GM19193 (cell line): ENCODE results near the gene NOP53.

Experiments used
- POLR2A ChIP-seq: IDR thresholded peaks from 4 replicates; pipeline ENCODE4 v1.6.1; 2011; ENCODE audit not compliant: insufficient read depth, insufficient read length; ENCODE audit errors: extremely low read depth

Gene NOP53

DNA sequence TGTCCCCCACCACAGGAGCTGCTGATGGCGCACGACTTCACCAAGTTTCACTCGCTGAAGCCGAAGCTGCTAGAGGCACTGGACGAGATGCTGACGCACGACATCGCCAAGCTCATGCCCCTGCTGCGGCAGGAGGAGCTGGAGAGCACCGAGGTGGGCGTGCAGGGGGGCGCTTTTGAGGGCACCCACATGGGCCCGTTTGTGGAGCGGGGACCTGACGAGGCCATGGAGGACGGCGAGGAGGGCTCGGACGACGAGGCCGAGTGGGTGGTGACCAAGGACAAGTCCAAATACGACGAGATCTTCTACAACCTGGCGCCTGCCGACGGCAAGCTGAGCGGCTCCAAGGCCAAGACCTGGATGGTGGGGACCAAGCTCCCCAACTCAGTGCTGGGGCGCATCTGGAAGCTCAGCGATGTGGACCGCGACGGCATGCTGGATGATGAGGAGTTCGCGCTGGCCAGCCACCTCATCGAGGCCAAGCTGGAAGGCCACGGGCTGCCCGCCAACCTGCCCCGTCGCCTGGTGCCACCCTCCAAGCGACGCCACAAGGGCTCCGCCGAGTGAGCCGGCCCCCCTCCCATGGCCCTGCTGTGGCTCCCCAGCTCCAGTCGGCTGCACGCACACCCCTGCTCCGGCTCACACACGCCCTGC is 4.4 kb upstream of the NOP53 start:
- TF ChIP-seq POLR2A, result no peak

DNA sequence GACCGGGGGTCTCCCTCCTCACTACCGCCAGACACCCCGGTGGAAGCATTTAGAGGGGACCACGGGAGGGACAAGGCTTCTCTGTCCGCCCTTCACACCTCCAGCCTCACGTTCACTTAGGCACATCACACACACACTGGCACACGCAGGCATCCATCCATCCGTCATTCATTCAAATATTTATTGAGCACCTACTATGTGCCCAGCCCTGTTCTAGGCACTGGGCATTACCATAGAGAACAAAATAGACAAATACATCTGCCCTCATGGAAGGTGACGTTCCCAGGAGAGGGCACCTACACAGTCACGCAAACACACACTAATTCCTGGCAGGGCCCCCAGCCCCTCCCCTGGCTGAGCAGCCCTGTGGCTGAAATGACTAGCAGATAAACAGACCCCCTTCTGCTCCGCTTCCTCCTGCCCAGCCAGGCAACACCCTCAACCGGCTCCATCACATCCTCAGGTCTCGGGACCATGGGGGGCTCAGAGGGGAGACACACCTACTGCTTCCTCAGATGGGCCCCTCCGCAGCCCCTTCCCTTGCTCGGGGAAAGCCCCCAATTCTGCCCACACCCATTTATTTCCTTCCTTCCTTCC is 3.7 kb upstream of the NOP53 start:
- TF ChIP-seq POLR2A, result no peak

DNA sequence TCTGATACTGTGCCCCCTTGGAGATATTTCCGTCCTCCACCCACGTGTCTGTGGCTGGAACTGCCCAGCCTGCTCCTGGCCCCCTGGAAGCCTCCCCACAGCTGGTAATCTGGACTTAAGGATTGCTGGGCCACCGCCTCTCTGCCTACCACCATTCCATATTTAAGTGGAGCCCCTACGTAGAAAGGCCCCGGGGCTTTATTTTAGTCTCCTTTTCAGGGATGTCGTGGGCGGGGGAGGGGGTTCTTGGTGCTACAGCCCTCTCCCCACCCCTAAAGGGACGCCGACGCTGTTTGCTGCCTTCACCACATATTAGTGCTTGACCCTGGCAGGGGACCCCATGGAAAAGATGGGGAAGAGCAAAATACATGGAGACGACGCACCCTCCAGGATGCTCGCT is 2.7 kb upstream of the NOP53 start:
- TF ChIP-seq POLR2A, result no peak

DNA sequence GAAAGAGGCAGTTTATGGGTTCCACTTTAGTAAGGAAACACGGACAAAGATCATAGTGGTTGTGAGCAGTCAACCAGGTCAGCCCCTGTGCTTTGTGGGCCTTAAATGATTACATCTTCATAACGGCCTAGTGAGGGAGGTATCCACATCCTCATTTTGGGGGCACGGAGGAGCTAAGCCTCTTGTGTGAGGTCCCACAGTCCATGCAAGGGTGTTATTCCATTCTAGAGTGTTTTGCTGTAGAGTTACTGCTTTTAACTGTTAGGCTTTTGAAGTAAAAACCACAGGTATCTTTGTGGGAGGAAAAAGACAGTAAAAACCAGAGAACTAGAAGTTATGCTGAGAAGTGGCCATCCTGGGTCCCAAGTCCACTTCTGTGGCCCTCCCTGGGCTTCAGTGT is 4.0 kb downstream of the NOP53 start:
- no peak for TF ChIP-seq POLR2A

DNA sequence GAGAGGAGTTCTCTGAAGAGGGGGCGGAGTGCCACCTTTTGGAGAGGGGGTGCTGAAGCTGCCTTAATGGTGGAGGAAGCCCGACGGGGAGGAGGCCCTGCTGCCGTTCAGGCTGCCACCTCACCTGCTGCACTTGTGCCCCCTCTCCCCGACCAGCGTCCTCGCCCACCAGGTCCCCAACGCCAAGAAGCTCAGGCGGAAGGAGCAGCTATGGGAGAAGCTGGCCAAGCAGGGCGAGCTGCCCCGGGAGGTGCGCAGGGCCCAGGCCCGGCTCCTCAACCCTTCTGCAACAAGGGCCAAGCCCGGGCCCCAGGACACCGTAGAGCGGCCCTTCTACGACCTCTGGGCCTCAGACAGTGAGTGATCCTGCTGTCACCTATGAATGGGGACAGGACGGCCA is 5.4 kb downstream of the NOP53 start:
- no peak for TF ChIP-seq POLR2A

DNA sequence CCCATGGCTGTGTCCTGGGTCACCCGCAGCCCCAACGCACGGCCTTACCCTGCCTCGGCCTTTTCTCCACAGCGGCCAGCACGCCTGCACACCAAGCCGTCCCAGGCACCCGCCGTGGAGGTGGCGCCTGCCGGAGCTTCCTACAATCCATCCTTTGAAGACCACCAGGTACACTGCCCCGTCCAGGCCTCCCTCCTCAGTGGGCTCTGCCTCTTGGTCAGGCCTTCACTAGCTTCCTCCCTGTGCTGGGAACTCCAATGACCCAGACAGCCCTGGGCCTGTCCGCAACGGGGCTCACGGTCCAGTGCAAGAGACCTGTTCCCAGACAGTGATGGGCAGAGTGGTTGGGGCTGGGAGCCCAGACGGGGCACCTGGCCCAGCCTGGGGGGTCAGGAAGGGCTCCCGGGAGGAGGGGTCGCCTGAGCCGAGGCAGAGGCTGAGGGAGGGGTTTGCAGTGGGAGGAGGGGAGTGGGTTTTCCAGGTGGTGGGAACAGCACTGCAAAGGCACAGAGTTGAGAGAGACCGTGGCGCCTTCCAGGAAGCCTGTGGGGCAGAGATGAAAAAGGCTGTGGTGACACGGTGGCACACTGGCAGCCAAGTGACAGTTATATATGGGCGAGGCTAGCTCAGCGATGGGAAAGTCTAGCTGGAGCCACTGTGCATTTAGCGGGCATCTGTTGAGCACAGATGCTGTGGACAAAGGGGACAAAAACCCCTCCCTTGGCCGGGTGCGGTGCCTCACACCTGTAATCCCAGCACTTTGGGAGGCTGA is 7.3 kb downstream of the NOP53 start:
- no peak for TF ChIP-seq POLR2A

DNA sequence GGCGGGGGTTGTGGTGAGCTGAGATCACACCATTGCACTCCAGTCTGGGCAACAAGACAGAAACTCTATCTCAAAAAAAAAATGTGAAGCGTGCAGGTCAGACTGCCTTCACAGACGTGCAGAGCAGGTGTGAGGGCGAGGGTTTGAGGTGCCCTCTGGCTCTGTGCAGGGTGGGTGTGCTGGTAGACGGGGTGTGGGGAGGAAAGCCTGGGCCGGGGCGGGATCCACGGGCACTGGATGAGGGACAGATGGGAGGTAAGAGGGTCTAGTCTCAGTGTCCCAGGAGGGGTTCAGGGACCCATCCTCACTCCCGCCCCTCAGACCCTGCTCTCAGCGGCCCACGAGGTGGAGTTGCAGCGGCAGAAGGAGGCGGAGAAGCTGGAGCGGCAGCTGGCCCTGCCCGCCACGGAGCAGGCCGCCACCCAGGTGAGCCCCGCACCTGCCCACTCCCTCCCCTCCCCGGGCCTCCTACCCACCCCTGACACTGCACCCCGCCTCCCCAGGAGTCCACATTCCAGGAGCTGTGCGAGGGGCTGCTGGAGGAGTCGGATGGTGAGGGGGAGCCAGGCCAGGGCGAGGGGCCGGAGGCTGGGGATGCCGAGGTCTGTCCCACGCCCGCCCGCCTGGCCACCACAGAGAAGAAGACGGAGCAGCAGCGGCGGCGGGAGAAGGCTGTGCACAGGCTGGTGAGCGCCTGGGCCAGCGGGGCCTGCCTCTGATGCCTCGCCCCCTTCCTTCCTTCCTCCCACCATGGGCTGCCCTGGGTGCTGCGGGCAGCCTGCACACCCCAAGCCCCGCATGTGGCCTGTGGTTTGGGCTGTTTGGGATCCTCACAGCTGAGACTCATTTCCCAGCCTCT is 9.1 kb downstream of the NOP53 start:
- no peak for TF ChIP-seq POLR2A

DNA sequence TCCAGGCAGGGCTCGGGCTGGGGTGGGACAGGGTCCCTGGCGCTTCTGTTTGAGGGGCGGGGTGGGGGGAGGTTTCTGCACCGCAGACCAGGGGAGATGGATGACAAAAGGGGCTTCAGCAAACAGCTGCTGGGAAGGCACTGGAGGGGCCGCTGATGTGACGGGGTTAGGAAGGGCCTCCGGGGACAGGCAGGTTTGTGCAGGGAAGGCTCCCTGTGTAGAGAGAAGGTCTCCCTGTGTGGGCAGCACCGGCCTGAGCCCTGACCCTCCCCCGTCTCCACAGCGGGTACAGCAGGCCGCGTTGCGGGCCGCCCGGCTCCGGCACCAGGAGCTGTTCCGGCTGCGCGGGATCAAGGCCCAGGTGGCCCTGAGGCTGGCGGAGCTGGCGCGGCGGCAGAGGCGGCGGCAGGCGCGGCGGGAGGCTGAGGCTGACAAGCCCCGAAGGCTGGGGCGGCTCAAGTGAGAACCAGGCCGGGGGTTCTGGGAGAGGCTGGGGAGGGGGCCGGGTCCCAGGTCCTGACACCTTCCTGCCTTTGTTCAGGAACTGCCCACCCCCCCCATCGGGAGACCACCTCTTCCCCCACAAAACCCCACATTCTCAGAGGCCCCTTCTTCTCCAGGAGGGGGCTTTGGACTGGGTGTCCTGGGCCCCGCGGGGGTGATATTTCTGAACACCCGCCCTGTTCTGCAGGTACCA is 9.9 kb downstream of the NOP53 start:
- TF ChIP-seq POLR2A, result peak; percentile 6

DNA sequence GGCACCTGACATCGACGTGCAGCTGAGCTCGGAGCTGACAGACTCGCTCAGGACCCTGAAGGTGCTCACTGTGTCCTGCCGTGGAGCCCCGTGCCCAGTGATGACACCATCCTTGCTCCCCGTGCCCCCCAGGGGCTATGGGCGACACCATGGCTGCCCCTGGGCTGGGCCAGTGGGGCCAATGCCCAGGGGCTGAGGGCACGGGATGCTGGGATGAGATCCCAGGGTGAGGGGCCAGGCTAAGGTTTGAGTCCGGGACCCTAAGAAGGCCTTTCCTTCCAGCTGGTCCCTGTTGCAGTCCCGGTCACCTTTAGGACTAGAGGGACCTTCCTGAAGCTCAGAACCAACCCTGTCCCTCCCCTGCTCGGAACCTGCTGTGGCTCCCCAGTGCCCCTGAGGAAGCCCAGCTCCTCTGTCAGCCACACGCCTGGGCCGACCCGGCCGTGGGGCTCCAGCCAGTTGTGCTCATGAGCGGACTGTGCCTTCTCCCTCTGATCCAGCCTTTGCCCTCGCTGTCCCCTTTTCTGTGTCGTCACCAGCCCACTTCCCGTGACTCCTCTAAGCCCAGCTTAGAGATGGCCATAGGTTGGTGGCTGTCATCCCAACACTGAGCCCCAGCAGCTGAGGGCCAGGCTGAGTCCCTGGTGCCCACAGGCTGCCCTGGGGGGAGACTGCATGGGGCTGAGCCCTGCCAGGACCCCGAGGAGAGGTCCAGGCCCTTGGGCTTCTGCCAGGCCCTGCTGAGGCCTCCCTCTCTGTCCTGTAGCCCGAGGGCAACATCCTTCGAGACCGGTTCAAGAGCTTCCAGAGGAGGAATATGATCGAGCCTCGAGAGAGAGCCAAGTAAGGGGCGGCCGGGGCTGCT is 10.6 kb downstream of the NOP53 start:
- no peak for TF ChIP-seq POLR2A

DNA sequence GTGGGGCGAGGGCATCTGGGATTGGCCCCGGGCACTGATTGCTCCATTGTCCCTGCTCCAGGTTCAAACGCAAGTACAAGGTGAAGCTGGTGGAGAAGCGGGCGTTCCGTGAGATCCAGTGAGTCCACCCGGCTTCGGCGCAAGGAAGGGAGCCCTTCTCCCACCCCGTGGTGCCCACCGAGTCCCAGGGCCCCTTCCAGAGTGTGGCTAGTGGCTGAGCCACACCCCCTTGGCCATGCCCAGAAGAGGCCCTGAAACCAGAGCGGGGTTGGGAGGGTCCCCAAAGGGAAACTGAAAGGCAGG is 11.2 kb downstream of the NOP53 start:
- TF ChIP-seq POLR2A, result no peak

DNA sequence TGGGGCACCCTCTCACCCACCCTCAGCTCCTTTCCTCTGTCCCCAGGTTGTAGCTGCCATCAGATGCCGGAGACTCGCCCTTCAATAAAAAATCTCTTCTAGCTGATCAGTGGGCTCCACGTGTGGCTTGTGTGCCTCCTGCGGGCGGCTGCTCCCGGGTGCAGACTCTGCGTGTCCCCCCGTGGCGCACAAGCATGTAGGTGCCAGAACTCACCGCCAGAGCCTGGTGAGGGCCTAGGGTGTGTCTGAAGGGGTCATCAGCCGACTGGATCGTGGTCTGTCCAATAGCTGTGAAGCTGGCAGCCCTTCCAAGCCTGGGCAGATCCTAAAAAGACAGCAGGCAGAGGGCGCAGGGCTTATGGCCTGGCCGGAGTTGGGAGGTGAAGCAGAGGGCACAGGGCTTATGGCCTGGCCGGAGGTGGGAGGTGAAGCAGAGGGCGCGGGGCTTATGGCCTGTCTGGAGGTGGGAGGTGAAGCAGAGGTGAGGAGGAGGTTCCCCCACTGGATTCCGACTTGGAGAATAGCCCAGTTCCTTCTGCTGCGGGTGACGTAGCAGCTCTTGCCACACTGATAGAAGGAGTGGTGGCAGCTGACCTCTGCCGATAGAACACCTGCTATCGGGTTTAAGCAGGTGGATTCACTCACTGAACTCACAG is 11.7 kb downstream of the NOP53 start:
- TF ChIP-seq POLR2A, result no peak

DNA sequence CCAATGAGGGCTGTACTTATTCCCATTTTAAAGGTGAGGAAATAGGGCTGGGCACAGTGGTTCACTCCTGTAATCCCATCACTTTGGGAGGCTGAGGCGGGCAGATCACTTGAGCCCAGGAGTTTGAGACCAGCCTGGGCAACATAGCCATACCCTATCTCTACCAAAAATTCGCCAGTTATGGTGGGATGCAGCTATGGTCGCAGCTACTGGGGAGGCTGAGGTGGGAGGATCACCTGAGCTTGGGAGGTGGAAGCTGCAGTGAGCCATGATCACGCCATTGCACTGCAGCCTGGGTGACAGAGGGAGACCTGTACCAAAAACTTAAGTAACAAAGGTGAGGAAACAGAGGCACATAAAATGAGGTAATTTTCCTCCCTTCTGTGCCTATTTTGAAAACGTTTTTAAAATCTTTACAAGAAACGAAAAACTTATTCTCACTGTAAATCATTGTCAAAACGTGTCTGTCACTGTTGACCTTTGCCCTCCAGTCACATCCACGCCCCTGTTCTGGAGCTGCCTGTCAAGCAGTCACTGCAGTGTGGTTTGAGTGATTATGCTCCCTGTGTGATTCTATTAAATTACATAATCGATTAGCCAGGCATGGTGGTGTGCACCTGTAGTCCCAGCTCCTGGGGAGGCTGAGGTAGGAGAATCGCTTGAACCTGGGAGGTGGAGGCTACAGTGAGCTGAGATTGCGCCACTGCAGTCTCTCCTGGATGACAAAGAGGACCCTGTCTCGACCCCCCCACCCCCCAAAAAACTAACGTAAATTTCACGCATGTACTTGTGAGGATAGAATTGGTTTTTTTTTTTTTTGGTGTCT is 12.5 kb downstream of the NOP53 start:
- no peak for TF ChIP-seq POLR2A

DNA sequence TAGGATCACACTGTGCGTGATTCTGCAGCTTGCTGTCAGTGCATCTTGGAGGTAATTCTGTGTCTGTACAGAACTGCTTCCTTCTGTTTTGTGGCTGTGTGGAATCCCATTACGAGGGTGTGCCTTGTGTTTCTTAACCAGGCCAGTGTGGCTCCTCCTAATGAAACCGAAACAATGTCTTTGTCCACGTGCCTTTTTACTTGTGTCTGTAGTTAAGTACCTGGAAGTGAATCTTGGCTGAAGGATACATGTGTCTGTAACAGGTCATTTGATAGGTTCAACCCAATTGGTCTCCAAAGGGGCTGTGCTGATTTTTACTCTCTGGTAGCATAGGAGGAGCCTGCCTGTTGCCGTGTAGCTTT is 13.1 kb downstream of the NOP53 start:
- TF ChIP-seq POLR2A, result no peak
